ENCODE data around the gene PORCN.

PORCN gene

DNA sequence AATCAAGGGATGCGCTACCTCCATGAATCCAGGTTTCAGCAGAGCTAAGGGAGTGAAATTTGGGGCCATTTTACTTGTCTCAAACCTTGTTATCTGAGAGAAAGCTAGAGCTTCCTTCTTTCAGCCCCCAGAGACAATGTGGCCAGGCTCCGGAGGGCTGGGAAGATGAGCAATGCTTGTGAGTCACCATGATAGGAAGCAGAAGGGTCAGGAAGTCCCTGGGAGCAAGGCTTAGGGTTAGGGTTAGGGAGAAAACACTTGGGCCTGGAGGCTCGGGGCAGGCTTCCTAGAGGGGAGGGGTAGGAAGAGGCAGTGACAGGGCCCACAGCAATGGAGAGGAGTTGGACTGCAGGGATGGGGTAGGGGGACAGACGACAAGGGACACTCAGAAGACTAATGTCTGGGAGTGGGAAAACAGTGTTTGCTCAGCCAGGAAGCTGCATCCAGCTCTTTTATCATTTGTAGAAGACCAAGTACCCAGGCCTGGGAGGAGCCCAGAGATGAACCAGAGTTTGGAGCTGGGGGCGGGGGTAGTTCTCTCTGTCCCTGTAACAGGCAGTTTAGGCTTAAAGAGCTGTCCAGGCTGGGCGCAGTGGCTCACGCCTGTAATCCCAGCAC lies 16.4 kb upstream of the PORCN start:
- Histone ChIP-seq H3K4me3 (no peak overlapping the region), H3K9me3 (ENCODE audit: low read depth, low read length) (no peaks in the 10 kb centered on the region), H3K36me3 (ENCODE audit: insufficient read depth, low read length) (no peaks in the 10 kb centered on the region; the same call in 1 of the 2 replicates), H3K9ac (ENCODE audit: insufficient read length) (no peak overlapping the region), H3K27ac (no peak overlapping the region)
- no peak for DNase-seq (ENCODE audit: low read depth, low spot score)
- TF ChIP-seq FOXP2 (optimal IDR thresholded peaks at IDR 0.05; ENCODE audit: control extremely low read depth, extremely low read length, insufficient read depth) (no peak), POLR2AphosphoS5 (IDR thresholded peaks at IDR 0.05; ENCODE audit: borderline replicate concordance, low read depth, low read length) (no peak), EZH2 (IDR thresholded peaks at IDR 0.05) (no peak)

DNA sequence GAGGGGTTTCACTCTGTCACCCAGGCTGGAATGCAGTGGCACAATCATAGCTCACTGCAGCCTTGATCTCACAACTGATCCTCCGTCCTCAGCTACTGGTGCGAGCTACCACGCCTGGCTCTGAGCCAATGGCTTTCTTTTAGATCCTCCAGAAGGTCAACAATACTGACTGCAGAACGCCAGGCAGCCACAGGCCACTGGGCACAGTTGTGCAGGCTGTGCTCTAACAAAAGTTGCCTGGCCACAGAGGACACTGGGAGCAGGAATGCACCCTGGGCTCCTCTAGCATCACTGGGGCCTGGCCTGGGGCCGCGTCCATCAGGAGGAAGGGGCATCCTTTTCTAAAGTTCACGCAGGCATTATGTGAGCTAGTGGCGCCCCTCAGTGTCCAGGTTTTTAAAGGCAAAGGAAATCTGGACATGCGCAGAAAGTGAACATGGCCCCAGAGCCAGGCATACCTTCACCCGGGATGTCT lies 14.9 kb upstream of the PORCN start:
- no peak overlapping the region for H3K4me3 ChIP-seq
- no peak overlapping the region for H3K27ac ChIP-seq
- TF ChIP-seq POLR2AphosphoS5 (IDR thresholded peaks at IDR 0.05; ENCODE audit: borderline replicate concordance, low read depth, low read length): no peak
- no peak for TF ChIP-seq EZH2 (IDR thresholded peaks at IDR 0.05)
- no peak for TF ChIP-seq FOXP2 (optimal IDR thresholded peaks at IDR 0.05; ENCODE audit: control extremely low read depth, extremely low read length, insufficient read depth)
- no peak for DNase-seq (ENCODE audit: low read depth, low spot score)
- no peak overlapping the region for H3K9ac ChIP-seq (ENCODE audit: insufficient read length)
- H3K36me3 ChIP-seq (ENCODE audit: insufficient read depth, low read length): no peaks in the 10 kb centered on the region
- no peaks in the 10 kb centered on the region for H3K9me3 ChIP-seq (ENCODE audit: low read depth, low read length)

DNA sequence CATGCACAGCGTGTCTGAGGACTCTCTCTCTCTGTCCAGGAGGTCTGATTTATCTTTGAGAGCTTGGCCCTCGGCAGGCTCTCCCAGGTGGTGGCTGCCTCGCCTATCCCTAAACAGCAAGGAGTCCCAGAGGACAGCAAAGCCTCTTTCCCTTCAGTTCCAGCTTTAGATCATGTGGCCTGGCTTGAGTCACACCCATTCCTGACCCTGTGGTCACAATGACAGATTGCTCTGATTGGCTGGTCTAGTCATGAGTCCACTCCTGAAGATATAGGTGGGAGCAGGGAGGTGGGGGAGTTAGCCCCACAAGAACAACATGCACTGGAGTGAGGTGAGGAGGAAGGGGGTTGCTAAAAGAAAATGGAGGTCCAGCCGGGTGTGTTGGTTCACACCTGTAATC lies 12.1 kb upstream of the PORCN start:
- Histone ChIP-seq H3K9ac (ENCODE audit: insufficient read length) (no peak overlapping the region), H3K9me3 (ENCODE audit: low read depth, low read length) (no peaks in the 10 kb centered on the region), H3K4me3 (no peak overlapping the region), H3K36me3 (ENCODE audit: insufficient read depth, low read length) (no peaks in the 10 kb centered on the region), H3K27ac (no peak overlapping the region)
- no peak for DNase-seq (ENCODE audit: low read depth, low spot score)
- TF ChIP-seq POLR2AphosphoS5 (IDR thresholded peaks at IDR 0.05; ENCODE audit: borderline replicate concordance, low read depth, low read length) (no peak), EZH2 (IDR thresholded peaks at IDR 0.05) (no peak), FOXP2 (optimal IDR thresholded peaks at IDR 0.05; ENCODE audit: control extremely low read depth, extremely low read length, insufficient read depth) (no peak)

DNA sequence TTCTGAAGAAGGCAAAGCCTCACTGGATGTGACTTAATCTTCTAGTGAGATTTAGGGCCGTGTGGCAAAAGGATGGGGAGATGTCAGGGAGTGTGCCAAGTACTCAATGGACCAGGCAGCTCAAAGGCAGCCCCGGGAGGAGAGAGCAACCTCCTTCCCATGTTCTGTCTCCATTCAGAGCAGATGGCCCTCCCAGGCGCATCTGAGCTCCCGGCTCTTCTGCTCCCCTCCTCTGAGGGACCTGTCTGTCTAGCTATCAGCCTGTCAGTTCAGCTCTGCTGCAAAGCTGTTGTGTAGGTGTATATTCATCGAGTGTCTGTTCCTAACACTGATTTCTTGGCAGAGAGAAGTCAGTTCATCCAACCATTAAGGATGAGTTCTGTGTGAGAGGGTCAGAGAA lies 10.9 kb upstream of the PORCN start:
- H3K4me3 ChIP-seq: no peak overlapping the region
- H3K27ac ChIP-seq: no peak overlapping the region
- TF ChIP-seq FOXP2 (optimal IDR thresholded peaks at IDR 0.05; ENCODE audit: control extremely low read depth, extremely low read length, insufficient read depth) (no peak), EZH2 (IDR thresholded peaks at IDR 0.05) (no peak), POLR2AphosphoS5 (IDR thresholded peaks at IDR 0.05; ENCODE audit: borderline replicate concordance, low read depth, low read length) (no peak)
- no peaks in the 10 kb centered on the region for H3K36me3 ChIP-seq (ENCODE audit: insufficient read depth, low read length)
- H3K9ac ChIP-seq (ENCODE audit: insufficient read length): no peak overlapping the region
- no peaks in the 10 kb centered on the region for H3K9me3 ChIP-seq (ENCODE audit: low read depth, low read length)
- DNase-seq (ENCODE audit: low read depth, low spot score): no peak

DNA sequence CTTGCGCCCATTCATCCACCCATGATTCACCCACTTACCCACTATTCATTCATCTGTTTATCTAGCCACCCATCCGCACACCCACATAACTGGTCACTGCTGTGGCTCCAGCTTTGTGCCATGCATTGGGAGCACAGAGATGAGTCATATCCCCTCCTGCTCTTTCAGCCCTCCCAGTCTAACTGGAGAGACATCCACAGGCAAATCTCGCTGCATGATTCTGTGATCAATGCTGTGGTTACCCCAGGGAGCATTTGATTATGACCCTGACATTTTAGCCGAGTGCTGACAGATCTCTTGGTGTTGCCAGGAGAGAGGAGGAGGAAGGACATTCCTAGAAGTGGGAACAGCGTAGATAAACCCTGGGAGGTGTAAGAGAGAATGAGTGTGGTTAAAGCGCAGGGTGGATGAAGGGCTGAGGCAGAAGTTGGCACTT lies 10.4 kb upstream of the PORCN start:
- DNase-seq (ENCODE audit: low read depth, low spot score): no peak
- Histone ChIP-seq H3K9me3 (ENCODE audit: low read depth, low read length) (no peaks in the 10 kb centered on the region), H3K4me3 (no peak overlapping the region), H3K9ac (ENCODE audit: insufficient read length) (no peak overlapping the region), H3K27ac (no peak overlapping the region), H3K36me3 (ENCODE audit: insufficient read depth, low read length) (no peaks in the 10 kb centered on the region)
- no peak for TF ChIP-seq POLR2AphosphoS5 (IDR thresholded peaks at IDR 0.05; ENCODE audit: borderline replicate concordance, low read depth, low read length)
- TF ChIP-seq FOXP2 (optimal IDR thresholded peaks at IDR 0.05; ENCODE audit: control extremely low read depth, extremely low read length, insufficient read depth): no peak
- TF ChIP-seq EZH2 (IDR thresholded peaks at IDR 0.05): no peak

DNA sequence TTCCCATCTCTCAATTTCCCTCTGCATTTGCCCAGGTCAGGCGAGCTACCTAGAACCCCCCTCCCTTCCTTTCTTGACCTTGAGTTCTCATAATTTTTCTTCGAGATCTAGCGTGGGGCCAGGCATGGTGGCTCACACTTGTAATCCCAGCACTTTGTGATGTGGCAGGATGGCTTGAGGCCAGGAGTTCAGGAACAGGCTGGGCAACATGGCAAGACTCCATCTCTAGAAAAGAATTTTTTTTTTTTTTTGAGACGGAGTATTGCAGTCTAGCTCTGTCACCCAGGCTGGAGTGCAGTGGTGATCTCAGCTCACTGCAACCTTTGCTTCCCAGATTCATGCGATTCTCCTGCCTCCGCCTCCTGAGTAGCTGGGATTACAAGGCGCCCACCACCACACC lies 4.5 kb upstream of the PORCN start:
- Histone ChIP-seq H3K9ac (ENCODE audit: insufficient read length) (no peak overlapping the region), H3K36me3 (ENCODE audit: insufficient read depth, low read length) (no peaks in the 10 kb centered on the region), H3K9me3 (ENCODE audit: low read depth, low read length) (no peaks in the 10 kb centered on the region), H3K4me3 (no peak overlapping the region), H3K27ac (no peak overlapping the region)
- TF ChIP-seq FOXP2 (optimal IDR thresholded peaks at IDR 0.05; ENCODE audit: control extremely low read depth, extremely low read length, insufficient read depth) (no peak), POLR2AphosphoS5 (IDR thresholded peaks at IDR 0.05; ENCODE audit: borderline replicate concordance, low read depth, low read length) (no peak), EZH2 (IDR thresholded peaks at IDR 0.05) (no peak)
- DNase-seq (ENCODE audit: low read depth, low spot score): no peak

DNA sequence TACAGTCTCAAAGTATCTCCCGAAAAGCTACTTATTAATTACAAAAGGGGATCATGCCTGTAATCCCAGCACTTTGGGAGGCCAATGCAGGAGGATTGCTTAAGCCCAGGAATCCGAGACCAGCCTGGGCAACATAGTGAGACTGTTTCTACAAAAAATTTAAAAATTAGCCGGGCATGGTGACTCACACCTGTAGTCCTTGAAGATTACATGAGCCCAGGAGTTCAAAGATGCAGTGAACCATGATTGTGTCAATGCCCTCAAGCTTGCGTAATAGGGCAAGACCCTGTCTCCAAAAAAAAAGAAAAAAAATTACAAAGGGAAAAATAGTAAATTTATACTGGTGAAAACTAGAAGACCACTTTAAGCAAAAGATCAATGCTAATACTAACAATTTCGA lies 3.3 kb upstream of the PORCN start:
- Histone ChIP-seq H3K4me3 (no peak overlapping the region), H3K9me3 (ENCODE audit: low read depth, low read length) (no peaks in the 10 kb centered on the region), H3K27ac (no peak overlapping the region), H3K9ac (ENCODE audit: insufficient read length) (no peak overlapping the region), H3K36me3 (ENCODE audit: insufficient read depth, low read length) (no peaks in the 10 kb centered on the region)
- TF ChIP-seq EZH2 (IDR thresholded peaks at IDR 0.05): no peak
- TF ChIP-seq POLR2AphosphoS5 (IDR thresholded peaks at IDR 0.05; ENCODE audit: borderline replicate concordance, low read depth, low read length): no peak
- no peak for TF ChIP-seq FOXP2 (optimal IDR thresholded peaks at IDR 0.05; ENCODE audit: control extremely low read depth, extremely low read length, insufficient read depth)
- DNase-seq (ENCODE audit: low read depth, low spot score): no peak

DNA sequence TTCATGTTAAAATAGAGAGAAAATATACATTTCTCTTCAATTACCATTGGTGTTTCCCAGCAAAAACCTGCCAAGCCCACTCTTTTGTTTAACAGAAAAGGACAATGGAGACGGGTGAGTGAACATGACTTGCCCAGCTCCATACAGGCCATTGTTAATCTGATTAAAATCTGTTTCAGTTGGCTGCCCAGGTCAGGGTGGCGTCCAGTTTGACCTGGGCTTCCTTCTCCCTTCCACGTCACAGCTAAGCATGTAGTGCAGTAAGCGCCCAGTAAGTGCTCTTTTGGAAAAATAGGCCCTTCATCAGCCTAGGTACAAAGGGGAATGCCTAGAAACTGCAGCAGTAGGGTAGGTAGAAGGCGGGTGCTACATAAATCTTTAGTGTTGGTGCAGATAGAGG lies 1.5 kb upstream of the PORCN start:
- no peaks in the 10 kb centered on the region for H3K36me3 ChIP-seq (ENCODE audit: insufficient read depth, low read length)
- H3K9me3 ChIP-seq (ENCODE audit: low read depth, low read length): no peaks in the 10 kb centered on the region
- TF ChIP-seq FOXP2 (optimal IDR thresholded peaks at IDR 0.05; ENCODE audit: control extremely low read depth, extremely low read length, insufficient read depth): no peak
- H3K4me3 ChIP-seq: no peak overlapping the region
- no peak for DNase-seq (ENCODE audit: low read depth, low spot score)
- H3K9ac ChIP-seq (ENCODE audit: insufficient read length): no peak overlapping the region
- H3K27ac ChIP-seq: no peak overlapping the region

DNA sequence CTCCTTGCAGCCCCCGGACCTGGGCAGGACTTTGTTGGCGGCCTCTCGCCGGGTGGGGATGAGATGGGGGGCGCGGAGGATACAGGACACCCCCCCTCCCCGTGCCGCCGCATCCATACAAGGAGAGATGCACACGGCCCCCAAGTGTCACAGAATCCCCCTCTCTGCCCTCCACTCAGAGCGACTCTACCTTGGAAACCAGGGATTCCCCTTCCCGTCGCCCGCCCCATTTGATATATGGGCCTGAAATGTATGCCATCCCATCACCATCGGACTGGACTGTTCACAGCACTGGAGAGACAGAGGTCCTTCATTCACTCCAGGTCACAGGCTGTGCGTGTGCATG lies 426 bp downstream of the PORCN start:
- Histone ChIP-seq H3K27ac (no peak overlapping the region), H3K4me3 (peak overlapping the region; percentile 84), H3K36me3 (ENCODE audit: insufficient read depth, low read length) (no peaks in the 10 kb centered on the region), H3K9ac (ENCODE audit: insufficient read length) (peak overlapping the region; percentile 59), H3K9me3 (ENCODE audit: low read depth, low read length) (no peaks in the 10 kb centered on the region)
- no peak for TF ChIP-seq EZH2 (IDR thresholded peaks at IDR 0.05)
- no peak for TF ChIP-seq FOXP2 (optimal IDR thresholded peaks at IDR 0.05; ENCODE audit: control extremely low read depth, extremely low read length, insufficient read depth)
- TF ChIP-seq POLR2AphosphoS5 (IDR thresholded peaks at IDR 0.05; ENCODE audit: borderline replicate concordance, low read depth, low read length): no peak
- no peak for DNase-seq (ENCODE audit: low read depth, low spot score)
